Cerebellar nuclear complex (tissue), 1 donor: Measurements from ENCODE around the gene FNDC3B.
"Not testable (repeated sequence)": the region's sequence is repeated elsewhere in the genome, so short reads cannot be mapped to it uniquely, and the experiment has no call there.

Source experiments
- DNase-seq, 2 experiments: peaks; one replicate each; lab custom pipeline; 2025; lab: John Stamatoyannopoulos, UW

FNDC3B gene

DNA sequence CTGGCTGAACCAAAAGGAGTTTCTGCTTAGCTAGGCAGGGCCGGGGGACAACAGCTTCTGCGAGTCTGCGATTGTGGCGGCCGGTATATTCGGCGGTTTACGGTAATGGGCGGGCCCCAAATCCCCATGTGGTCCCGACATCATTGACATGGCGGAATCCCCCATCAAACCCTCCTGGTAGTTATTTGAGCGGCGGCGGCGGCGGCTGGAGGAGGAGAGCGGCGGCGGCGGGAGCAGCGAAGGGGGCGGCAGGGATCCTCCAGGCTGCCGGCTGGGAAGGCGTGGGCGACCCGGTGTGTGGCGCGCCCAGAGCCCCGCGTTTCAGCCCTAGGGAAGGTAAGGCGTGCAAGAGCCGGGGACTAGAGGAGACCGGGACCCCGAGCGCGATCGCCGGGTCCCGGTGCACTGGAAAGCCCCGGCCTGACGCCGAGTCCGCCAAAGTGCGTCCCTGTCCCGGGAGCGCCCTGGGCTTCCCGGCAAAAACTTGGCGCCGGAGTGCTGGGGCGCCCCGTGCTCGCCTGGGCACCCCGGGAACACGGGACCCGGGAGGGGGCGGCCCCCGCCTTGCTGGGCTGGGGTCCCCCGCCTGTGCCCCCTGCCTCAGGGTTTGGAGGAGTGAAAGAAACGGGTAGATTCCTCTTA is at the start of gene FNDC3B:
Gene FNDC3B (plus strand): TSS at position 143 of the 642 bp plus-strand sequence. CDS start 72,902 bp downstream, outside the sequence.
- peak; percentile 61 to 71 for DNase-seq

DNA sequence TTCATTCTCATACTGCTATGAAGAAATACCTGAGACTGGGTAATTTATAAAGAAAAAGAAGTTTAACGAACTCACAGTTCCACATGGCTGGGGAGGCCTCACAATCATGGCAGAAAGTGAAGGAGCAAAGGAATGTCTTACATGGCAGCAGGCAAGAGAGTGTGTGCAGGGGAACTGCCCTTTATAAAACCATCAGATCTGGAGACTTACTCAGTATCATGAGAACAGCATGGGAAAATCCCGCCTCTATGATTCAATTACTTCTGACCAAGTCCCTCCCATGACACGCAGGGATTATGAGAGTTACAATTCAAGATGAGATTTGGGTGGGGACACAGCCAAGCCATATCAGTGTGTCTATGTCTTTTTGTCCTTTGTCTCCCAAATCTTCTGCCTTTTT is 49.1 kb upstream of the FNDC3B start:
- not testable (repeated sequence) for DNase-seq

DNA sequence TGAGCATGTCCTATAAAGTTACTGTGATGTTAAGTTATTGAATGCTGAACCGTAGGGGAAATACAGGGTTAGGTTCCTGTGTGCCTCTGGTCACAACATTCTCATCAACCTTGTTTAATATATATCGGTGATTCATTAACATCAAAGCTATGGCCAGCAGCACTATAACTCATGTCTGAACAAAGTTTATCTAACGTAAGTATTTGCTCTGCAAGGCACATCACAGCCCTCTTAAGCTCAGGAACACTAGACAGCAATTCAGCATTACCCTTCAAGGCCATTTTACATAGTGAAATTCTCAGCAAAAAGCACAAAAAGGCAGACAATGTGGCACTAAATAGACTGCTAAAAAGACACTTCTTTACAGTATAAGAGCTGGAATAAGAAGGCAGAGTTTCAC is 48.2 kb upstream of the FNDC3B start:
- no peak for DNase-seq

DNA sequence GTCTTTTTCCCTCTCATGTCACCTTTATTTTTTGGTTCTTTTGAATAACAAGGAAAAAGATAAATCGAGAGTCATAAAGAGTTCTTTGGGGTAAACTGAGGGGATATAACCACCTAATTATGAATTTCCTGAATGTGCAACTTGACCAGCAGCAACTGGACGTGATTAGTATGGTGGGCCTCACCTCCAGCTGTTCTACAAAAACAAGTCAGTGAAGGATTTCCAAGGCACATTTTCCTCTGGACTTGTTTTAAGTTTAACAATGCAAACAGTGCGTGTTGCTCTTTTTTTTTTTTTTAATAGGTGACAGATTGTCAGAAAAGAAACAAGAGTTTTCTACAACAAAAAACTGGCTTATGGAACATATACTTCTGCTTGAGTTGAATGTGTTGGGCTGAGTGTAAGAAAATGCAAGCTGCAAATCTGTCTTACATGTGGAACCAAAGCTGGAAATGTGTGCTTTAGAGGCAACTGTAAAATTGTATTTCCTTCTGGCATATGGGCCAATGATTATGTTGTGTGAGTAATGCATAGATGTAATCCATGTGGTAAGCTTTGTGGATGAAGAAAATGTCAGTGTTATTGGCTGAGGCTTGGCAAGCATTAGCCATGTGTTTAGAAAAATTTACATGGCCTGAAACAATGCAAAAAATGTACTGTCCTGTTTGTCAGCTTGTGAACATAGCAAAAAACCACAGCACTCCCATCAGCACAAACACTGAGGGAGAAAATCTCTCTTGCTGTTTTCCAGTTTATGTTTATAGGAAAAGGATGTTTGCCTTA is 44.5 kb upstream of the FNDC3B start:
- DNase-seq: no peak

DNA sequence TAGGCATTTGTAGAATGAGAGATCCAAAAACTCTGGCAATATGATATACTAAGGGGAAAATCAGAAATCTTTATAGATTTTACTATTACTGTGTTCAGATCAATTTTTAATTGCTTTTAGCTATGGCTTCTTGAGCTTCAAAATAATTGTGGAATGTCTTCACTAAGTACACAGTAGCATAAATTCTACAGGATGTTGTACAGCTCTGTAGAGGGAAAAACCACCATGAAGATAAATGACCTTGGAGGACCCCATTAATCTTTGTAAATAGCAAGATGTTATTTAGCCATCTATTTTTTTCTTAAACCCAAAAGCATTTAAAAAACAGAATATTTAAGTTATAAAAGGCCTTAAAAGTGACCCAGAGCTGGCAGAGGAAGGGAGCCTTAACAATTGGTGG is 43.9 kb upstream of the FNDC3B start:
- DNase-seq: no peak

DNA sequence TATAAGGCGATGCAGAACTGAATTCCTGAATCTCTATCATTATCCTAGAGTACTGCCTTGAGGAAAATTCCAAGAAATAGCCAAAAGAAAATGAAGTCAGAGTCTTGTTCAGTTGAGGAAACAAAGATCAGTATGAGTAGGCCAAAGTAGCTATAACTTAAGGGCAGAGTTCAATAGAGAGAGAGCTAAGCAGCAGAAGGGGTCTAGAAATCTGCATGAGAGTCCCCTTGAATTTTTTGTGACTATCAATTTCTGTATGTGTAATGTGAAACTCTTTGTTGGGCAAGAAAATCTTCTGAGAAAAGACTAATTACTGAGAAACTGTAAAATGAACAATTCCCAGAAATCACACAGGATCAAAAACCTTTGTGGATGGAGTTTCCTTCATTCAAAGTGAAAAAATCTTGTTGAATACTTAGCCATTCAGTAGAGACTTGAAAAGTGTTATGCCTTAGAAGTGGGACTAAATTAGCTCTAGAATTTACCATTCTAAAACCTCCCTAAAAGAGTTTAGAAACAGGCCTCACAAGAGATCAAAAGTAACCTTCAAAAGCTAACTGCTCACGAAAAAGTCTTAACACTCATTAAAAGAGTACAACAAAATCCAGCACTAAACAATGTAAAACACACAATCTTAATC is 43.1 kb upstream of the FNDC3B start:
- DNase-seq: no peak

DNA sequence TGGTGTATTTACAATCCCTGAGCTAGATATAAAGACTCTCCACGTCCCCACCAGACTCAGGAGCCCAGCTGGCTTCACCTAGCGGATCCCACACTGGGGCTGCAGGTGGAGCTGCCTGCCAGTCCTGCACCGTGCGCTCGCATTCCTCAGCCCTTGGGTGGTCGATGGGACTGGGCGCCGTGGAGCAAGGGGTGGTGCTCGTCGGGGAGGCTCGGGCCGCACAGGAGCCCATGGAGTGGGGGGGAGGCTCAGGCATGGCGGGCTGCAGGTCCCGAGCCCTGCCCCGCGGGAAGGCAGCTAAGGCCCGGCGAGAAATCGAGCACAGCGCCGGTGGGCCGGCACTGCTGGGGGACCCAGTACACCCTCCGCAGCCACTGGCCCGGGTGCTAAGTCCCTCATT is 40.6 kb upstream of the FNDC3B start:
- not testable (repeated sequence) for DNase-seq

DNA sequence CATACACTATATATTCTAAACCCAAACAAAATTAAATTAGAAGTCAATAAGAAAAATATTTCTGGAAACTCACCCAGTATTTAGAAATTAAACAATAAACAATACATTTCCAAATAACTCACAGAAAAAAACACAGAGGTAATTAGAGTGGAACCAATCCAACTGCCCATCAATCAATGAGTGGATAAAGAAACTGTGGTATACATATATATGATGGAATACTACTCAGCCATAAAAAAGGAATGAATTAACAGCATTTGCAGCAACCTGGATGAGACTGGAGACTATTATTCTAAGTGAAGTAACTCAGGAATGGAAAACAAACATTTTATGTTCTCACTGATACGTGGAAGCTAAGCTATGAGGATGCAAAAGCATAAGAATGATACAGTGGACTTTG is 37.8 kb upstream of the FNDC3B start:
- DNase-seq: not testable (repeated sequence)

DNA sequence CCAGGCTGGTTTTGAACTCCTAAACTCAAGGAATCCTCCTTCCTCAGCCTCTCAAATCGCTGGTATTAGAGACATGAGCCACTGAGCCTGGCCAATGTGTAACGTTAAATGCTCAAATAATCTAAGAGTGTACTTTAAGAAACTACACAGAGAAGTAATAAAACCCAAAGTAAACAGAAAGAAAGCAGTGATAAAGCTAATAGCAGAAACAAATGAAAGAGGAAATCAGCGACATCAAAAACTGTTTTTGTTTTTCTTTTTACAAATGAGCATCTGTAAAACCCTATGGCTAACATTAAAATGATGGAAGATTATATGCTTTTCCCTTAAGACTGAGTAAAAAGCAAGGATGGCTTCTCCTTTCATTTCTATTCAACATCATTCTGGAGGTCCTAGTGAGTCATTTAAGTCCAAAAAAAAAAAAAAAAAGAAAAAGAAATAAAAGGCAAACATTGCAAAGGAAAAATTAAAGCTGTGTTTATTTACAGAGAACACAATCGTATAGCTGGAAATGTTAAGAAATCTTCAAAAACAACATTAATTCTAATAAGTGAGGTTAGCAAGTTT is 36.8 kb upstream of the FNDC3B start:
- no peak for DNase-seq

DNA sequence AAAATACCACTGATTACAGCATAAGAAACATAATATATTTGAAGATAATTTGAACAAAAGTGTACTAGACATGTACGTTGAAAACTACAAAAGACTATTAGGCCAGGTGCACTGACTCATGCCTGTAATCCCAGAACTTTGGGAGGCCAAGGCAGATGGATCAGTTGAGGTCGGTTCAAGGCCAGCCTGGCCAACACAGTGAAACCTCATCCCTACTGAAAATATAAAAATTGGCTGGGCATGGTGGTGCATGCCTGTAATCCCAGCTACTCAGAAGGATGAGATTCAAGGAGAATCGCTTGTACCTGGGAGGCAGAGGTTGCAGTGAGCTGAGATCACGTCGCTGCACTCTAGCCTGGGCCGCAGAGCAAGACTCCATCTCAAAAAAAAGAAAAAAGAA is 36.2 kb upstream of the FNDC3B start:
- no peak for DNase-seq

DNA sequence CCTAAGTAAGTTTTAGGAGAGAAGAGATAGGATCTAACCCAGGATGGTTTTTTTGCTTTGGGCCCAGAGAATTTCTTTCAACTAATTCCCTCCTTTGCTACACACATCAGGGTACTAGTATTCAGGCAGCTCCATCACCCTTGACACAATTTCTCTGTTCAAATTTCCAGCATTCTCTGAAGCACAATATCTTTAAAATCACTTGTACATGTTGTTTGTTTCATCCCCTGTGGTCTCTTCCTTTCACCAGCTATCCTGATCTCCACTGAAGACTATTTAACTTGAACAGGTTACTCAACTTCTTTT is 32.4 kb upstream of the FNDC3B start:
- no peak for DNase-seq

DNA sequence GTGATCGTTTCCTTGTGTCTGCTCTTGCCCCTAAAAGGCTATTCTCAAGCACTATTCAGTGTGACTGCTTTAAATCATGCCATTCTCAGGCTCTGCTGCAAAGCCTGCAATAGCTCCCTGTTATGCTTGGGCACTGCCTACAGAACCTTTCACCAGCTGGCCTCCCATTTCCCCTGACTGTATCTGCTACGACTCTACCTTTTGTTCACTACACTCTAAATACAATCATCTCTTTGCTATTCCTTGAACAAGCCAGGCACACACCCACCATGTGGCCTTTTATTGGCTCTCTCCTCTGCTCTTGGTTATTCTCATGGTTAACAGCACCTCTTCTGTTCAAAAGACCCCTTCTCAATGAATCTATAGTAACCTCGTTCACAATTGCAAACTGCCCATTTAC is 29.6 kb upstream of the FNDC3B start:
- DNase-seq: no peak

DNA sequence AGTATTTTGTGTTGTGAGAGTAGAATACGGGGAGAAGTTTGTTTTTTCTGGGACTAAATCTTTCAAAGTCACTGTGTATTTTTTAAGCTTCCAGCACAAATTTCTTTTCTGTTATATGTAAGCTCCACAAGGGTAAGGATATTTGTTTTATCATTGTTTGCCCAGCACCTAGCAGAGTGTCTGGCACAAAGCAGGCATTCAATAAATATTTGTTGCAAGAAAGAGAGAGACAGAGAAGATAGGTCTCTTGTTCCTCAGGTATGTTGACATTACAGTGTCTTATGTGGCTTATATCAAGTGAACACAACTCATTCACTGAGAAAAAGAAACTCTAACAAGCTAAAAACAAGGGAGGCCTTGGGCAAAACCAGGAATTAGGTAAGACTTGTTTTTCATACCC is 26.6 kb upstream of the FNDC3B start:
- DNase-seq: no peak

DNA sequence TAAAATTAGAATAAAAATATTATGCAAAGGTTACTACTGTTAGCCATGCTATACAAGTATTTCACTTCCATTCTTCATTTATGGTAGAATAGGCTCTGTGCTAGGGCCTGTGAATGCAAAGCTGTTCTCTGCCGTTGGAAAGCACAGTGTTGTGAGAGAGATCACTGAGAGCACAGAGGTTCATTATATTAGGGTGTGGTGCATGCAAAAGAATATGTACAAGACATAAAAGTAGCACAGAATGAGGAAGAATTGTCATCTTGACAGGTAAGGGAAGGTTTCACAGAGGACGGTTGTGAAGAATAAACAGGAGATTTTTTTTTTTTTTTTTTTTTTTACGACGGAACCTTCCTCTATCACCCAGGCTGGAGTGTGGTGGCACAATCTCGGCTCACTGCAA is 25.2 kb upstream of the FNDC3B start:
- no peak for DNase-seq

DNA sequence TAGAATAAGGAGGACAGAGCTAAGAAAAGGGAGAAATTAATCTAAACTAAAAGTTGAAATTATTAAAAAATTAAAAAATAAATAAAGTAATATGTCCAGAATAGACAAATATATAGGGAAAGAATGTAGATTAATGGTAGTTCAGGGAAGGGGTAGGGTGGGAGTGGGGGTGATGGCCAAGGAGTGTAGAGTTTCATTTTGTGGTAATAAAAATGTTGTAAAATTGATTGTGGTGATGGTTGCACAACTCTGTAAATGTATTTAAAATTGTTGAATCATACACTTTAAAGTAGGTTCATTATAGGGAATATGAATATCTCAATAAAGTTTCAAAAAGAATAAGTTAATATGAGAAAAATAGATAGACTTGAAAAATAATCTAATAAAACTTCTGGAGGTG is 21.0 kb upstream of the FNDC3B start:
- no peak for DNase-seq

DNA sequence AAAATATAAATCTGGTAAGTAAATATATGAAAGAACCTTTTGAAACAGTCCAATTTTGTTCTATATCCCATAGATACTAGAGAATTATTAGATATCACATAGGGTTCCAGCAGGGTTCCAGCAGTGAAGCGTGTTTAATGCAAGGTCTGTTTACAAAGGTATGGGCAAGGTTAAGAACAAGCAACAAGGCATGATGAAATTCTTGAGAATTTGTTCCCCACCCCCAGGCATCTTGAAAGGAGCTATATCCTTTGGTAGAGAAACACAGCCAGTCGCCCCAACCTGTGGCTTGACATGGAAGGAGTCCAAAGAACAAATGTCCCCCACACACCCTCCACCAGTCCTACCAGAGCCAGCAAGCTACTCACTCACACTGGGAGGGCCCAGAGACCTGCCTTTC is 18.6 kb upstream of the FNDC3B start:
- no peak for DNase-seq

DNA sequence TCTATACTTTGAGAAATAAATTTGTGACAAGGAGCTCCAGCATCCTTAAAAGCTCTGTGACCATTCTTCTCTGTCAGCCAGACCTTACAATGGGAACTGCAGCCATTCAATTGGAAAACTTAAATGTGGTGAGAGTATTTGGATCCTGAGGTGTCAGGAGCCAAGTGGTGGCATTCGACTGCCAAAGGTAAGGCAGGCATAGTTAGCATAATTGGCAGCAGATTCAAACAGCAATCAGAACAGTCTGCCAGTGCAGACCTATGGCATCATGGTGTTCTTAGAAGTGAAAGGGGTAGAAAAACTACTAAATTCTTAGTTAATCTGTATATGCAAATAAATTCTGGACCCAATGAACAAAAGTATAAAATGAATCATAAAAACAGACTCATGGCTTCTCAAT is 18.2 kb upstream of the FNDC3B start:
- DNase-seq: no peak

DNA sequence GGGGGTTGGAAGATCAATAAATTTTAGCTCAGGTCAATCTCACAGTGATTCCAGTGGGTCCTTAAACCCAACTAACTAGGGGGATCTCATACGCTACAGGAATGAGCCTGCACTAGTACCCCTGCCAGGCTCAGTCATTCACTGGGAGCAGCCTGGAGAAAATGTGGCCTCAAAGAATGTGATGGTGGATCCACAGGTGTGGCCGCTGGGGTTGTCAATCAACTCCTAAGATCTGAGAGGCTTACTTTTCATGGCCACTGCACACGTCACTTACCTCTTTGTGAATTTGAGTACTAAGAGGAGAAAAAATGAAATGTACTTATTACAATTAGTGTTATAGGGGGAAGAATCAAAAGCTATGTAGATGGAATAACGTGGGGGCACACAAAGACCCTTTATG is 17.5 kb upstream of the FNDC3B start:
- no peak for DNase-seq

DNA sequence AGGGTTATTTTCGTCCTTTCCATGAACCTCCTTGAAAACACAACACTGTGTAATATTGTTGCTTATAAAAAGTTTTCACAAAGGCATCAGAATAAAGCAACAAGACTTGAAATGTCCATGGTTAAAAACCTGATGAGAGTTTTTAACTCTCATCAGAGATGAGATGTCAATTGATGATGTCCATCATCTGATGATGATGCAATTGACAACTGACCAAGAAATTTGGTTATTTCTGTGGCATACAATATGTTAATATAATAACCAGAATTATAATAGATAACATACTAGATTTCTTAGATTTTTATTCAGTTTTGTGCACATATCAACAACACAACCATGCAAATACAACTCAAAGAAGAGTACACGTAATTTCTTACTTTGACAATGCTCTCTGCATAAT is 15.5 kb upstream of the FNDC3B start:
- DNase-seq: no peak

DNA sequence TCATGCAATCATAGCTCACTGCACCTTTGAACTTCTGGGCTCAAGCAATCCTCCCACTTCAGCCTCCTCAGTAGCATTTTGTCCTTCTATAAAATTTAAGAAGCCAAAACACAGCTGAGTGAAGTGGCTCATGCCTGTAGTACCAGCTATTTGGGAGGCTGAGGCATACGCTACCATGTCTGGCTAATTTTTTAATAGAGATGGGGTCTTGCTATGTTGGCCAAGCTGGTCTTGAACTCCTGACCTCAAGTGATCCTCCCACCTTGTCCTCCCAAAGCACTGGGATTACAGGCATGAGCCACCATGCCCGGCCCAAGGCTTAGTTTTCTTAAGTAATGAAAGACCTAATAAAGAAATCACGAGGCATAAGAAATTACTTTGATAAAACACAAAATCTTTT is 14.7 kb upstream of the FNDC3B start:
- no peak for DNase-seq

DNA sequence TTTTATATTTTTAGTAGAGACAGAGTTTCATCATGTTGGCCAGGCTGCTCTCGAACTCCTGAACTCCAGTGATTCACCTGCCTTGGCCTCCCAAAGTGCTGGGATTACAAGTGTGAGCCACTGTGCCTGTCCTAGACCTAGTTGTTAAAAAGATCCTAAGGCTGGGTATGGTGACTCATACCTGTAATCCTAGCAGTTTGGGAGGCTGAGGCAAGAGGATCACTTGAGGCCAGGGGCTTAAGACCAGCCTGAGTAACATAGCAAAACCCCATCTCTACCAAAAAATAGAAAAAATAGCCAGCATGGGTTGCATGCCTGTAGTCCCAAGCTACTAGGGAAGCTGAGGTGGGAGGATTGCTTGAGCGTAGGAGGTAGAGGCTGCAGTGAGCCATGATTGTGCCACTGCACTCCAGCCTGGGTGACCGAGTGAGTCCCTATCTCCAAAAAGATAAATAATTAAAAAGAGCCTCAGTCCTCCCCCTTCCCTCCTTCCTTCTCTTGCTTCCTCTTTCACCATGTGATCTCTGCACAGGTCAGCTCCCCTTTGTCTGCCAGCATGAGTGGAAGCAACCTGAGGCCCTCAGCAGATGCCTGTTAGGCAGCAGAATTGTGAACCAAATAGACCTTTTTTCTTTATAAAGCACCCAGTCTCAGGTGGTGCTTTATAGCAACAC is 9.8 kb upstream of the FNDC3B start:
- no peak for DNase-seq

DNA sequence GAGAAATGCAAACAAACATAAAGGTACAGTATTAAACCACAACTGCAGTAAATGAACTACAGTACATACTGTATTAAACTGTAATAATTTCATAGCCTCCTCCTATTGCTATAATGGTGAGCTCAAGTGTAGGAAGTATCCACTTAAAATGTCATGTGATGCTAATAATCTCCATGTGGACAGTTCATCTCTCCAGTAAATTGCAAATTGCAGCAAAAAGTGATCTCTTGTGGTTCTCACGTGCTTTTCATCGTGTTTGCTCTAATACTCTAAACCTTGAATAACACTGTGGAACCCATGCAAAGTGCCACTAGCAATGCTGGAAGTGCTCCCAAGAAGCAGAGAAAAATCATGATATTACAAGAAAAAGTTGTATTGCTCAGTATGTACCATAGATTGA is 9.2 kb upstream of the FNDC3B start:
- DNase-seq: no peak

DNA sequence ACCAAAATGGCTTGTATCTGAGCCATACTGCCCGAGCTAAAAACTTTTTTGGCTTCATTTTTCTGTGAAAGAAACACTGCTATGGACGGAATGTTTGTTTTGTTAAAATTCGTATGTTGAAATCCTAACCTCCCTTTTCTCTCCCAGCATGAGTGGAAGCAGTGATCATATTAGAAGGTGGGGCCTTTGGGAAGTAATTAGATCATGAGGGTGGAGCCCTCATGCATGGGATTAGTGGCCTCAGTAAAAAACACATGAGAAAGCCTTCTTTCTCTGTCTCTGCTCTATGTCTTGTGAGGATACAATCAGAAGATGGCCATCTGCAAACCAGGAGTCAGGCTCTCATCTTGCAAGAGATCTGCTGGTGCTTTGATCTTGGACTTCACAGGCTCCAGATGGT is 7.4 kb upstream of the FNDC3B start:
- DNase-seq: no peak
